Activated CD4-positive, CD25-positive, alpha-beta regulatory T cell treated with anti-CD3 and anti-CD28 coated beads, Interleukin-2, amount 50 U/mL, for 24 hours (primary cell): ENCODE results near the gene KNSTRN.

Experiments used
- ATAC-seq, 2 donors: fragments of 150-1000 bp; cut with Tn5 transposase; one replicate each; pipeline ENCODE4 v1.10.0; 2021; ENCODE audit warnings: mild to moderate bottlenecking in 1 of 2, moderate library complexity in 1 of 2

KNSTRN gene

GRCh38 chr15:40382580-40383456 is at the start of gene KNSTRN:
TSS of gene KNSTRN (plus strand) at chr15:40382721. CDS start at chr15:40382836, 115 bp downstream.
- peak; percentile 100 for ATAC-seq

DNA sequence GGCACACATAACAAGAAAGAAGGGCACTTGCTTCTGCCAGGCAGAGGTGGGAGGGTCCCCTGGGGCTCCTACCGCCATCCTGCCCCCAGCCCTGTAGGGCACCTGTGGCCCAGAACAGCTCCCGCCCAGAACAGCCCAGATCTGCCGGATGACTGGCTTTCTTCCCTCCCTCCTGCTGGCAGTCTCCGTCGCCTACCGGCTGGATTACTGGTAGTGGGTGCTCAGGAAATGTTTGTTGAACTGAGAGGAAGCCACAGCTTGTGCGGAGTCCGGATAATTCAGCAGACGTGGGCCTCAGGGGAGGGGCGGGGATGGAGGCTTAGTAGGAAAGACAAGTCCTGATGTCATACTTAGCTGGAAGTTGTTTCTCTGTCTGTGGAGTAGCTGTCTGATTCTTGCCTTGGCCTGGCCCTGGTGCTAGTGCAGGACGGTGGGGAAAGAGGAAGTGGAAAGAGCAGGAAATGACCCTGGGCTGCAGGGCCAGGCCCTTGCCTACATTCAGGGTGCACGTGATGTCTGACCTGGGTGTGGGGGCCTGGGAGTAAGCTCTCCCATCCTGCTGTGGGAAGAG is 48.5 kb upstream of the KNSTRN start:
- ATAC-seq: no peak

- ATAC-seq: no peak
These were observed 48.0 kb upstream of the KNSTRN start for GRCh38 chr15:40334541-40334940.

- no peak for ATAC-seq
These were observed 47.4 kb upstream of the KNSTRN start for GRCh38 chr15:40334941-40335795.

DNA sequence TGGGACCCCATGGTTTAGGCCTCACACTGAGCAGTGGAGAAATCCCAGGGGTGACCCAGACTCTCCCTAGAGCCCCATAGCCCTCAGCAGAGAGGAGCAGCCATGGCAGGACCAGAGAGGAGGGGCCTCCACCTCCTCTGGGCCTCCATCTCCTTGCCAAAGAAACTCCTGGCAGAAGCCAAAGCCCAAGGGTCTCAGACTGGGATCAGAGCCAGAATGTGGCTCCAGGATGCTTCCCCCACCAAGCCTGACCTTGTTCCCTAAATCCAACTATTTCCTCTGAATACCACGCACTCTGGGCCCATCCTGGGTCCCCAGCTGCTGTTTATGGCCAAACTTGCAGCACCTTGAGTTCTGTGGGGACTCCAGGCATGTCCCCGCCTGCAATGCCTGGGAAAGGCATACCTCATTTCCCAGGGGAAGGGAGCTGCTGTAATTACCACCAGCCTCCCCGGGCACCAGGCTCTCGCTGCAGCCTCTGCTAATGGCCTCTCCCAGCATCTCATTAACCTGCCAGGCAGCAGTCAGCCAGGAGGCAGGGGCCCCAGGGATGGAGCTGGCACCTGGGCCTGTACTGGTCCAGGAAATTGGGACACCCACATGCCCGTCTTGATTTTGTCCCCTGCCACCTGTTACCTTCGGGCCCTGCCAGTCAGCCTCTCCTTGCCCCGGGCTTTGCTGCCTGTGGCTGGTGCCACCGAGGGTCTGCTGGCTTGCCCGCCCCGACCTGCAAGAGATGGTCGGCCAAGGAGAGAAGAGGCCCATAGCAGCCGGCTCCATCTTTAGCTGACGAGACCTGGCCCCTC is 46.4 kb upstream of the KNSTRN start:
- no peak for ATAC-seq

GRCh38 chr15:40336744-40337122 is 45.8 kb upstream of the KNSTRN start:
- ATAC-seq: no peak

DNA sequence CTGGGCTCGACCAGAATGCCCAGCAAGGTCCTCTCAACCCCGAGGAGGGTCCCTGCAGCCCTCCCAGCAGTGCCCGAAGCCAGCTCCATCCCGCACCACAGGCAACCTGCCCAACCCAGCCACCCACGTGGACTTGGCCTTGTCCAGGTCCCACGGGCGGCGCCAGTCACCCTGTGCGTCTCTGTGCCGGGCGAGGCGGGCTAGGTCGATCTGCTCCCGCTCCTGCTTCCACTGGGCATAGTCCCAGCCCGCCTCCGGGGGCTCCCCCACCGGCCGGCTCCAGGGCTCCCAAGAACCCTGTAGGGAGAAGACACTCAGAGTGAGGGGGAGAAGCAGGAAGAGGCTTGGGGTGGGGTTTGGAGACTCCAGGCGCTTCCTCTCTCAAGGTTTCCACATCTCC is 44.9 kb upstream of the KNSTRN start:
- ATAC-seq: no peak

DNA sequence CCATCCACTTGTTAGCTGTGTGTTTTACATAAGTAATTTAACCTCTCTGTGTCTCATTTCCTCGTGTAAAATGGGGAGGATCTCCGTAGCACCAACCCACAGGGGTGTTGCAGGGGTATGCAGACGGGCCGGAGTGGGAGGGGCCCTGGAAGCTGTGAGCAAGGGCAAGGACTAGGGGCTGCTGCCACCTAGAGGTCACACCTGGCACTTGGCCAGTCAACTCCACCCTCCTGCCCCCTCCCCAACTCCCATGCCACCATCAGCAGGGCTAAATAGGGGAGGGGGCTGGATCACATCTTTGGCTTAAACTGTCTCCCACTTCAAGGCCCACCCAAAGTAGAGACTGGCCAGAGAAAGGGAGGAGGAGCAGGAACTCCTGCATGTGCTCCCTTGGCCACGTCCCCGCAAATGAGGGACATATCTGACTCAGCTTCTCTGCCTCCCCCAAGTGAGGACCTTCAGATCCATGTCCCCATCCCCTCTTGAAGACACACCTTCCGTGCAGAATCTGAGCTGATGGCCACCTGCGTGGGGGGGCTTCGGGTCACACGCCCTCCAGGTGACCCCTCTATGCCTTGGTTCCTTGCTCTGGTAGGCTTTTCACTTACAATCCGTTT is 44.4 kb upstream of the KNSTRN start:
- ATAC-seq: peak; percentile 91

- no peak for ATAC-seq
These were observed 43.5 kb upstream of the KNSTRN start for GRCh38 chr15:40338921-40339620.

- no peak for ATAC-seq
These were observed 42.9 kb upstream of the KNSTRN start for GRCh38 chr15:40339621-40339945.

DNA sequence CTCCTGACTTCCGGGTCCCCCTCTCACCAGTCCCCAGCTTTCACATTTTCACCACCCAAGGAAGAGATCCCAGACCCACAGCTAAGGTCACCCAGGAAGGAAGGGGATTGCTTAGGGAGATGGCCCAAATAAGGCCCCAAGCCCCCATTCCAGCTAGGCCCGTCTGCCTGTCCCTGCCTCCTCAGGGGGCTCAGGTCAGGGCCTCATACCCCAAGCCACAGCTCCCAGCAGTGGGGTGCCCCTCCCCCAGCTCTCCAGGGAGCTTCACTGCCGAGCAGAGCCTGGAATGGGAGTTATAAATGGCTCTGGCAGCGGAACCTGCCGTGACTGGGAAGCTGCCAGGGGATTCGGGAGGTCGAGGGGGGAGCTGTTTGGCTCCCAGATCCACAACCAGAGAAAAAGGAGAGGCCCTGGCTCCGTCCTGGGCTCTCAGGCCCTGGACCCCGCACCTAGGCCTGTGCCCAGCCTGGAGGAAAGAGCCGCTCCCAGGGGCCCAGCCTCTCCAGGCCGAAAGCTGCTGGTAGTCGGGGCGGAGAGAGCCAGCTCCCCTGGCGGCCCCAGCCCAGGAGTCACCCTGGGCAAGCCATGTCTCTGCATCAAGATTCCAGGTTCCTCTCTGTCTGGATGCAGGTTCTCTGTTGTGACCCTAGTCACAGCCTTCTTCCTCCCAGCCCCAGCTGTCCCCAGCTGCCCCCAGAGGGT is 42.3 kb upstream of the KNSTRN start:
- no peak for ATAC-seq

- ATAC-seq: no peak
These were observed 41.7 kb upstream of the KNSTRN start, which contains the start of gene CCDC9B for GRCh38 chr15:40340740-40341400. TSS of gene CCDC9B (minus strand) at chr15:40340939. CDS start at chr15:40340819, 120 bp downstream.

- ATAC-seq: no peak
These were observed 39.9 kb upstream of the KNSTRN start for GRCh38 chr15:40342416-40343320.

GRCh38 chr15:40343512-40343911 is 39.0 kb upstream of the KNSTRN start:
- ATAC-seq: no peak

DNA sequence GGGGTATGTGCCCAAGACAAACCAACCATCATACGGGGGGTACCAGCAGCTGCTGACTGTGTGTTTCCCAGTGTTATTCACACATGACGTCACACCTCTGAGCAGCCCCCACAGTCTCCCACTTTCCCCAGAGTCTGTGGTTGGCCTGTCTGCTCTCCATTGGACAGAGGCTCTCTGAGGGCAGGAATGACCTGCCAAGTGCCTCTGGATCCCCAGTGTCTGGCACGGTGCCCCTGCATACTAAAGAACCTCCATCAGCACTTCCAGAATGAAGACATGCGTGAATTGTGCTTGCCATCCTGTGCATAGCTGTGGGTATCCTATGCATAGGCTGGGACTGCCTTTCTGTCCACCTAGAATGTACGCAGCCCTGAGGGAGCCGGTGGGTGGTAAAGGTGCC is 38.3 kb upstream of the KNSTRN start:
- ATAC-seq: no peak

- peak; percentile 73 to 81 for ATAC-seq
These were observed 37.8 kb upstream of the KNSTRN start for GRCh38 chr15:40344631-40345120.

DNA sequence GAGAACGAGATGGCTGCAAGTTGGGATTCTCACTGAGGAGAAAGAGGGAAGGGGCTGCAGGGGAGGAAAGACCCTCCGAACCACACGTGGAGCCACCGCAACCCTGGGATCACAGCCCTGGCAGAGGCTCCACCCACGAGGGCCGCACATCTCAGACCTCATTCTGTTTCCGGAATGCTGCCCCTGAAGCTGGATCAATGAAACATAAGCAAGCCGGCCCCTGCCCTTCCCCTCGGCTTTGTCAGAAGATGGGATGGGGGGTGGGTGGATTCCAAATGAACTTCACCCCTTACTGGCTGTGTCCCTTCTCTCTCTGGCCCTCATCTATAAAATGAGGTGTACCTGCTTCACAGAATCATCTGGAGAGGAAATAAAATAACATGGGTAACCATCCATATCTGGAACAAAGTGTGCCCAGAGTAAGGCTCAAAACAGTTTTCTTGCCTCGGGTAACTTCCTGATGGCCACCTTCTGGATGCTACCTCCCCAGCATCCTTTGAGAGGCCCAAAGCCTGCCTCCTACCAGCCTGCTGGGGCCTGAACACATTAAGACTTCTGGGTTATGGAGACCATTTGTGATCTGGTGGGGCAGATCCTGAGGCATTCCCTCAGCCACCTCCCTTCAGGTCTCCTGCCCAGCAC is 37.2 kb upstream of the KNSTRN start:
- ATAC-seq: no peak

DNA sequence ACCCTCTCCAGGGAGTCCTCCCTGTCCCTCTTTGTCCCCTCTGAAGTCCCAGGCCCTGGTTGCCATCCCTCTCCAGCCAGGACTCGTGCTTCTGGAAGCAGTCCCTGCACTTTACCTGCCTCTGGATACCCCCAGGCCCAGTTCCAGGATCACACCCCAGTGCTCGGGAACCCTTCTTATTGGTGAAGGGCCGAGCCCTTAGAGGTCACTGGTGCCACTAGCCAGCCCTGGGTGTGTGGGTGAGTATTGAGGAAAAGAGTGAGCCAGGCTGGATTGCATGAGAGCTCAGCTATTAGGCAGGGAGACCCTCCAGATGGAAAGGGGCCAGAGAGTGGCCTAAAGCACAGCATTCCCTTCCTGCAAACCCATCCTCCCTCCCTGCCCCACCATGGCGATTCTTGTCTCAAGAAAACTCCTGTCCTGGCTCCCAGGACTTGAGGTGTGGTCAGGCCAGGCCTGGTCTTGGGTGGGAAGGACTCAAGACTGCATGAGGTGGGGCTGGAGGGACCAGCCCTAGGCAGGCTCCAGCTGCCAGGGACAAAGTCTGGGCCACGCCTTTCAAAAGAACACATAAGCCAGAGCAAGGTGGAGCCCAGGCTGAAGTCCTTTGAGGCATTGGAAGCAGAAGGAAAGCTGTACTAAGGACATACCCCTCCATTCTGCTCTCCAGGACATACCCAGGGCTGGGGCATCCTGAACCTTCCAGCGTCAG is 36.5 kb upstream of the KNSTRN start:
- no peak for ATAC-seq
